Esophagus squamous epithelium (tissue), 4 donors: ENCODE results near the gene COL15A1.

Experiments used
- POLR2A ChIP-seq, 4 donors: fragments of 450-650 bp; IDR thresholded peaks; one replicate each; pipeline ENCODE4 v1.6.1; 2017; ENCODE audit warnings: antibody characterized with exemption in 4 of 4, mild to moderate bottlenecking in 4 of 4, moderate library complexity in 3 of 4
- TF ChIP-seq, protein P1 (sequence below), 6 experiments: fragments of 450-650 bp in 4 of 6; fragments of 200-600 bp in 2 of 6; sonication (generic) in 2 of 6; IDR thresholded peaks; one replicate each; pipeline ENCODE4 v1.5.1; 2016 to 2019; ENCODE audit warnings: antibody characterized with exemption in 6 of 6, mild to moderate bottlenecking in 4 of 6, moderate library complexity in 4 of 6

DNA sequence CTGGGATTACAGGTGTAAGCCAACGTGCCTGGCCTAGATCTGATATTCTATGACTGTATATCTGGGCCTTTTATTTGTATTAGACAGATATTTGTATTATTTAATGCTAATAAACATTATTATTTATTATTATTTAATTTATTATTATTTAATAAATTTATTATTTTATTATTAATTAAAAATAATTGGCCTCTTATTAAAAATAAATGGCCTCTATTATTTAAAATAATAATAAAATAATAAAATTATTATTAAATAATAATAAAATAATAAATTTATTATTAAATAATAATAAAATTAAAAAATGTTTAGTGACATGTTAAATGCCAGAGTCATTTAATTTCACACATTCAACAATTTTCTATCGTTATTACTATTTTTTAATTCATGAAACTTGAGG is 9.8 kb upstream of the COL15A1 start:
- TF ChIP-seq, protein P1, sequence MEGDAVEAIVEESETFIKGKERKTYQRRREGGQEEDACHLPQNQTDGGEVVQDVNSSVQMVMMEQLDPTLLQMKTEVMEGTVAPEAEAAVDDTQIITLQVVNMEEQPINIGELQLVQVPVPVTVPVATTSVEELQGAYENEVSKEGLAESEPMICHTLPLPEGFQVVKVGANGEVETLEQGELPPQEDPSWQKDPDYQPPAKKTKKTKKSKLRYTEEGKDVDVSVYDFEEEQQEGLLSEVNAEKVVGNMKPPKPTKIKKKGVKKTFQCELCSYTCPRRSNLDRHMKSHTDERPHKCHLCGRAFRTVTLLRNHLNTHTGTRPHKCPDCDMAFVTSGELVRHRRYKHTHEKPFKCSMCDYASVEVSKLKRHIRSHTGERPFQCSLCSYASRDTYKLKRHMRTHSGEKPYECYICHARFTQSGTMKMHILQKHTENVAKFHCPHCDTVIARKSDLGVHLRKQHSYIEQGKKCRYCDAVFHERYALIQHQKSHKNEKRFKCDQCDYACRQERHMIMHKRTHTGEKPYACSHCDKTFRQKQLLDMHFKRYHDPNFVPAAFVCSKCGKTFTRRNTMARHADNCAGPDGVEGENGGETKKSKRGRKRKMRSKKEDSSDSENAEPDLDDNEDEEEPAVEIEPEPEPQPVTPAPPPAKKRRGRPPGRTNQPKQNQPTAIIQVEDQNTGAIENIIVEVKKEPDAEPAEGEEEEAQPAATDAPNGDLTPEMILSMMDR (IDR thresholded peaks at IDR 0.05), result no peak
- TF ChIP-seq POLR2A (IDR thresholded peaks at IDR 0.05), result no peak
